Neural cell (in vitro differentiated cells): ENCODE results near the gene MCTP2. TPM values are rescaled to one million over a fixed set of nuclear protein-coding genes. Genes with fewer than 3 reads are reported as not detected.
"Not testable (repeated sequence)": the region's sequence is repeated elsewhere in the genome, so short reads cannot be mapped to it uniquely, and the experiment has no call there.

Experiments
- H2AFZ ChIP-seq: fragments of 200-600, 300-800 bp; sonication (generic), shearing (Covaris generic); 2 replicates; pipeline ENCODE4 v1.6.0; 2014; ENCODE audit warnings: low read depth, mild to moderate bottlenecking, antibody characterized with exemption, low read length, moderate library complexity
- H3F3A ChIP-seq: fragments of 200-600 bp; shearing (Covaris generic); 2 replicates; pipeline ENCODE4 v1.6.1; 2016; ENCODE audit warnings: mild to moderate bottlenecking, moderate library complexity, mixed read lengths, antibody characterized with exemption, low read length; ENCODE audit not compliant: insufficient read depth, poor library complexity, severe bottlenecking
- H3K27ac ChIP-seq: fragments of 200-600, 300-800 bp; sonication (generic), shearing (Covaris generic); 2 replicates; pipeline ENCODE4 v1.5.1; 2014; ENCODE audit warnings: mild to moderate bottlenecking, low read length, moderate library complexity
- H3K27me3 ChIP-seq: fragments of 300-800, 200-600 bp; sonication (generic), shearing (Covaris generic); 2 replicates; pipeline ENCODE4 v1.6.0; 2014; ENCODE audit warnings: mild to moderate bottlenecking, low read depth, low read length, moderate library complexity; ENCODE audit not compliant: insufficient read depth
- H3K36me3 ChIP-seq: fragments of 300-800, 200-600 bp; sonication (generic), shearing (Covaris generic); 2 replicates; pipeline ENCODE4 v1.5.1; 2014; ENCODE audit warnings: mild to moderate bottlenecking, antibody characterized with exemption, low read length, moderate library complexity; ENCODE audit not compliant: insufficient read depth
- H3K4me2 ChIP-seq: fragments of 300-800, 200-600 bp; sonication (generic), shearing (Covaris generic); 2 replicates; pipeline ENCODE4 v1.6.0; 2014; ENCODE audit warnings: mild to moderate bottlenecking, low read length
- H3K4me3 ChIP-seq: fragments of 300-800, 200-600 bp; sonication (generic), shearing (Covaris generic); 2 replicates; pipeline ENCODE4 v1.5.1; 2014; ENCODE audit warnings: mild to moderate bottlenecking, low read length, moderate library complexity
- H3K79me2 ChIP-seq: fragments of 200-600 bp; shearing (Covaris generic); replicated peaks from 2 replicates; pipeline ENCODE4 v1.6.0; 2014; ENCODE audit warnings: mild to moderate bottlenecking, low read length, moderate library complexity; ENCODE audit not compliant: insufficient read depth
- H3K9ac ChIP-seq: fragments of 300-800, 200-600 bp; sonication (generic), shearing (Covaris generic); 2 replicates; pipeline ENCODE4 v1.6.1; 2016; ENCODE audit warnings: mild to moderate bottlenecking, low read length, mixed read lengths
- H3K9me2 ChIP-seq: fragments of 200-600 bp; shearing (Covaris generic); 2 replicates; pipeline ENCODE4 v1.6.1; 2016; ENCODE audit warnings: mild to moderate bottlenecking, low read length, mixed read lengths; ENCODE audit not compliant: insufficient read depth
- H3K9me3 ChIP-seq: fragments of 200-600, 300-800 bp; sonication (generic), shearing (Covaris generic); 2 replicates; pipeline ENCODE4 v1.6.1; 2016; ENCODE audit warnings: mild to moderate bottlenecking, mixed run types, low read length, moderate library complexity, mixed read lengths
- H4K20me1 ChIP-seq: fragments of 200-600 bp; shearing (Covaris generic); 2 replicates; pipeline ENCODE4 v1.6.1; 2016; ENCODE audit warnings: mild to moderate bottlenecking, mixed run types; ENCODE audit not compliant: insufficient read depth
- EP300 ChIP-seq: fragments of 450-650 bp; conservative IDR thresholded peaks from 2 replicates; pipeline ENCODE4 v1.6.1; 2014; ENCODE audit warnings: antibody characterized with exemption, mild to moderate bottlenecking, moderate library complexity; ENCODE audit not compliant: poor library complexity, severe bottlenecking
- EZH2 ChIP-seq: fragments of 200-600, 300-800 bp; shearing (Covaris generic), sonication (generic); IDR thresholded peaks from 2 replicates; pipeline ENCODE4 v1.6.1; 2014; ENCODE audit warnings: antibody characterized with exemption, low read length, borderline replicate concordance, mild to moderate bottlenecking; ENCODE audit not compliant: insufficient read depth, poor library complexity, severe bottlenecking
- MXI1 ChIP-seq: fragments of 450-650 bp; conservative IDR thresholded peaks from 2 replicates; pipeline ENCODE4 v1.6.1; 2014; ENCODE audit warnings: antibody characterized with exemption, mild to moderate bottlenecking; ENCODE audit not compliant: poor library complexity, severe bottlenecking
- POLR2AphosphoS5 ChIP-seq: IDR thresholded peaks from 2 replicates; pipeline ENCODE4 v1.6.1; 2012
- RAD21 ChIP-seq: fragments of 450-650 bp; conservative IDR thresholded peaks from 2 replicates; pipeline ENCODE4 v1.6.1; 2014; ENCODE audit warnings: antibody characterized with exemption, mild to moderate bottlenecking, moderate library complexity
- SMC3 ChIP-seq: fragments of 450-650 bp; conservative IDR thresholded peaks from 2 replicates; pipeline ENCODE4 v1.6.1; 2014; ENCODE audit warnings: antibody characterized with exemption, mild to moderate bottlenecking, moderate library complexity; ENCODE audit not compliant: poor library complexity
- TAF1 ChIP-seq: IDR thresholded peaks from 2 replicates; pipeline ENCODE4 v1.6.1; 2012; ENCODE audit warnings: low read depth
- polyA plus RNA-seq: library from polyadenylated mRNA; depleted of rRNA; stranded (reverse); fragments of >200 nt; gene quantifications from 2 replicates; pipeline ENCODE4 v1.2.3, GENCODE V29; 2014
- TF ChIP-seq, protein P1 (sequence below): IDR thresholded peaks from 2 replicates; pipeline ENCODE4 v1.6.1; 2012; ENCODE audit warnings: borderline replicate concordance
- TF ChIP-seq, protein P2 (sequence below): fragments of 450-650 bp; IDR thresholded peaks from 2 replicates; pipeline ENCODE4 v1.5.1; 2014; ENCODE audit warnings: antibody characterized with exemption, mild to moderate bottlenecking, moderate library complexity; ENCODE audit not compliant: poor library complexity, severe bottlenecking

Gene MCTP2
- polyA plus RNA-seq, 1 donor from 2014 or later, result not detected

DNA sequence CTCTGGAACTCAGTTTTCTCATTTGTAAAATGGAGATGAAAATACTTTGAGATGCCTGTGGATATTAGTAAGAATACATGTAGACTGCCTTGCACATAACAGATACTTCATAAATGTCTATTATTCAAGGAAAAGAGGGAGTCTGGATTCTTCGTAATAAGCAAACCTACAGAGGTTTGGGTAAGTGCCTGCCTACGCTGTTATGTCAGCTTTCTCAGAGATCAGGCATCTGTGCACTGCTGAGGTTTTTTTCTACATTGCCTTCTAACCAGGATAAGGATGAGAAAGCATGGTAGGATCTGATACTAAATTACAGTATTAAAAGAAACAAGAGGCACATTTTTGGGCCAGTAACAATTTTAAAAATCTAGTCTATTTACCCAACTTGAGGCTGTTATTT, 10.9 kb downstream of the MCTP2 start:
- no peaks in the 10 kb centered on the region for H3K9me2 ChIP-seq
- H4K20me1 ChIP-seq, result no peaks in the 10 kb centered on the region
- no peak overlapping the region for H3K9ac ChIP-seq
- H2AFZ ChIP-seq, result no peak overlapping the region
- H3K4me2 ChIP-seq, result no peak overlapping the region
- H3K9me3 ChIP-seq, result no peaks in the 10 kb centered on the region
- H3K36me3 ChIP-seq, result no peaks in the 10 kb centered on the region
- H3K4me3 ChIP-seq, result no peak overlapping the region
- H3K27me3 ChIP-seq, result no peaks in the 10 kb centered on the region
- TF ChIP-seq, protein P1, sequence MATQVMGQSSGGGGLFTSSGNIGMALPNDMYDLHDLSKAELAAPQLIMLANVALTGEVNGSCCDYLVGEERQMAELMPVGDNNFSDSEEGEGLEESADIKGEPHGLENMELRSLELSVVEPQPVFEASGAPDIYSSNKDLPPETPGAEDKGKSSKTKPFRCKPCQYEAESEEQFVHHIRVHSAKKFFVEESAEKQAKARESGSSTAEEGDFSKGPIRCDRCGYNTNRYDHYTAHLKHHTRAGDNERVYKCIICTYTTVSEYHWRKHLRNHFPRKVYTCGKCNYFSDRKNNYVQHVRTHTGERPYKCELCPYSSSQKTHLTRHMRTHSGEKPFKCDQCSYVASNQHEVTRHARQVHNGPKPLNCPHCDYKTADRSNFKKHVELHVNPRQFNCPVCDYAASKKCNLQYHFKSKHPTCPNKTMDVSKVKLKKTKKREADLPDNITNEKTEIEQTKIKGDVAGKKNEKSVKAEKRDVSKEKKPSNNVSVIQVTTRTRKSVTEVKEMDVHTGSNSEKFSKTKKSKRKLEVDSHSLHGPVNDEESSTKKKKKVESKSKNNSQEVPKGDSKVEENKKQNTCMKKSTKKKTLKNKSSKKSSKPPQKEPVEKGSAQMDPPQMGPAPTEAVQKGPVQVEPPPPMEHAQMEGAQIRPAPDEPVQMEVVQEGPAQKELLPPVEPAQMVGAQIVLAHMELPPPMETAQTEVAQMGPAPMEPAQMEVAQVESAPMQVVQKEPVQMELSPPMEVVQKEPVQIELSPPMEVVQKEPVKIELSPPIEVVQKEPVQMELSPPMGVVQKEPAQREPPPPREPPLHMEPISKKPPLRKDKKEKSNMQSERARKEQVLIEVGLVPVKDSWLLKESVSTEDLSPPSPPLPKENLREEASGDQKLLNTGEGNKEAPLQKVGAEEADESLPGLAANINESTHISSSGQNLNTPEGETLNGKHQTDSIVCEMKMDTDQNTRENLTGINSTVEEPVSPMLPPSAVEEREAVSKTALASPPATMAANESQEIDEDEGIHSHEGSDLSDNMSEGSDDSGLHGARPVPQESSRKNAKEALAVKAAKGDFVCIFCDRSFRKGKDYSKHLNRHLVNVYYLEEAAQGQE, result no peak
- no peak for TF ChIP-seq RAD21
- no peak for TF ChIP-seq TAF1
- TF ChIP-seq EZH2, result no peak
- TF ChIP-seq, protein P2, sequence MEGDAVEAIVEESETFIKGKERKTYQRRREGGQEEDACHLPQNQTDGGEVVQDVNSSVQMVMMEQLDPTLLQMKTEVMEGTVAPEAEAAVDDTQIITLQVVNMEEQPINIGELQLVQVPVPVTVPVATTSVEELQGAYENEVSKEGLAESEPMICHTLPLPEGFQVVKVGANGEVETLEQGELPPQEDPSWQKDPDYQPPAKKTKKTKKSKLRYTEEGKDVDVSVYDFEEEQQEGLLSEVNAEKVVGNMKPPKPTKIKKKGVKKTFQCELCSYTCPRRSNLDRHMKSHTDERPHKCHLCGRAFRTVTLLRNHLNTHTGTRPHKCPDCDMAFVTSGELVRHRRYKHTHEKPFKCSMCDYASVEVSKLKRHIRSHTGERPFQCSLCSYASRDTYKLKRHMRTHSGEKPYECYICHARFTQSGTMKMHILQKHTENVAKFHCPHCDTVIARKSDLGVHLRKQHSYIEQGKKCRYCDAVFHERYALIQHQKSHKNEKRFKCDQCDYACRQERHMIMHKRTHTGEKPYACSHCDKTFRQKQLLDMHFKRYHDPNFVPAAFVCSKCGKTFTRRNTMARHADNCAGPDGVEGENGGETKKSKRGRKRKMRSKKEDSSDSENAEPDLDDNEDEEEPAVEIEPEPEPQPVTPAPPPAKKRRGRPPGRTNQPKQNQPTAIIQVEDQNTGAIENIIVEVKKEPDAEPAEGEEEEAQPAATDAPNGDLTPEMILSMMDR, result no peak
- no peak for TF ChIP-seq MXI1
- TF ChIP-seq POLR2AphosphoS5, result no peak
- no peak for TF ChIP-seq SMC3
- TF ChIP-seq EP300, result no peak
- no peaks in the 10 kb centered on the region for H3K79me2 ChIP-seq
- H3F3A ChIP-seq, result no peaks in the 10 kb centered on the region
- H3K27ac ChIP-seq, result no peak overlapping the region

DNA sequence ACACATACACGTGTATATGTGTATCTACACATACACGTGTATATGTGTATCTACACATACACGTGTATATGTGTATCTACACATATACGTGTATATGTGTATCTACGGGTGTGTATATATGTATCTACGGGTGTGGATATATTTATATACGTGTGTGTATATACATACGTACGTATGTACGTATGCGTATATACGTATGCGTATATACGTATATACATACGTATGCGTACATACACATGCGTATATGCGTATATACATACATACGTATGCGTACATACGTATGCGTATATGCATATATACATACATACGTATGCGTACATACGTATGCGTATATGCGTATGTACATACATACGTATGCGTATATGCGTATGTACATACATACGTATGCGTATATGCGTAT, 11.6 kb downstream of the MCTP2 start:
- not testable (repeated sequence) for H3K27me3 ChIP-seq

DNA sequence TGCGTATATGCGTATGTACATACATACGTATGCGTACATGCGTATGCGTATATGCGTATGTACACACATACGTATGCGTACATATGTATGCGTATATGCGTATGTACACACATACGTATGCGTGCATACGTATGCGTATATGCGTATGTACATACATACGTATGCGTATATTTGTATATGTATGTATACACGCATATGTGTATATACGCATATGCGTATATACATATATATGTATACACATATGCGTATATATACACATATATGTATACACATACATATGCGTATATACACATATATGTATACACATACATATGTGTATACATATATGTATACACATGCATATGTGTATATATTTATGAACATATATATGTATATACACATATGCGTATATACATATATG, 12.1 kb downstream of the MCTP2 start:
- no peak overlapping the region for H3K27ac ChIP-seq
- no peaks in the 10 kb centered on the region for H3K79me2 ChIP-seq
- no peaks in the 10 kb centered on the region for H3K27me3 ChIP-seq
- no peak overlapping the region for H3K4me2 ChIP-seq
- no peaks in the 10 kb centered on the region for H3K36me3 ChIP-seq
- H3K9me2 ChIP-seq, result no peaks in the 10 kb centered on the region
- H3K9me3 ChIP-seq, result no peaks in the 10 kb centered on the region
- no peaks in the 10 kb centered on the region for H4K20me1 ChIP-seq
- no peaks in the 10 kb centered on the region for H3F3A ChIP-seq
- H3K4me3 ChIP-seq, result no peak overlapping the region
- H2AFZ ChIP-seq, result no peak overlapping the region
- H3K9ac ChIP-seq, result no peak overlapping the region
- TF ChIP-seq, protein P1, result no peak
- TF ChIP-seq SMC3 (no peak), TAF1 (no peak), MXI1 (no peak), POLR2AphosphoS5 (no peak), EP300 (no peak), RAD21 (no peak), EZH2 (no peak)
- TF ChIP-seq, protein P2, result no peak

More for the DNA sequence above, 11.6 kb downstream of the MCTP2 start:
- H3K4me3 ChIP-seq, H3K4me2 ChIP-seq, H3K9me2 ChIP-seq, H3K27ac ChIP-seq, H3K79me2 ChIP-seq, H2AFZ ChIP-seq, H3F3A ChIP-seq, H3K36me3 ChIP-seq, H3K9ac ChIP-seq, H3K9me3 ChIP-seq, H4K20me1 ChIP-seq: not testable (repeated sequence)
